DND-41 (cell line): ENCODE data around the gene SHB.

Experiments used
- CTCF ChIP-seq: IDR thresholded peaks from 2 replicates; pipeline ENCODE4 v1.5.1; 2012; ENCODE audit warnings: borderline replicate concordance, low read length, moderate library complexity, mild to moderate bottlenecking; ENCODE audit not compliant: poor library complexity, severe bottlenecking; ENCODE audit errors: extremely low read depth
- EZH2 ChIP-seq: IDR thresholded peaks from 3 replicates; pipeline ENCODE4 v1.6.1; 2012; ENCODE audit warnings: borderline replicate concordance, low read depth, mild to moderate bottlenecking, moderate library complexity, low read length, inconsistent platforms; ENCODE audit not compliant: severe bottlenecking

GRCh38 chr9:37958154-37958553 is 110.9 kb downstream of the SHB start:
- TF ChIP-seq CTCF (no peak), EZH2 (no peak)
